Peyer's patch (tissue), 4 donors: Measurements from ENCODE around the gene NMNAT1. TPM values are rescaled to one million over a fixed set of nuclear protein-coding genes. Genes with fewer than 3 reads are reported as not detected.
"Not testable (repeated sequence)": the region's sequence is repeated elsewhere in the genome, so short reads cannot be mapped to it uniquely, and the experiment has no call there.

Source experiments
- DNase-seq, 3 donors: peaks; one replicate each; pipeline ENCODE4 v3.0.0-alpha.2; 2017 to 2019
- H3K27ac ChIP-seq, 4 donors: fragments of 200-600 bp; sonication (generic); one replicate each; pipeline ENCODE4 v1.5.1; 2016 to 2019
- H3K27me3 ChIP-seq, 2 donors: fragments of 200-600 bp; sonication (generic); one replicate each; pipeline ENCODE4 v1.5.1; 2019
- H3K36me3 ChIP-seq, 3 donors: fragments of 200-600 bp; sonication (generic); one replicate each; pipeline ENCODE4 v1.5.1; 2016 to 2019
- H3K4me1 ChIP-seq, 4 donors: fragments of 200-600 bp; sonication (generic); one replicate each; pipeline ENCODE4 v1.5.1; 2016 to 2019
- H3K4me3 ChIP-seq, 4 donors: fragments of 200-600 bp; sonication (generic); 1 replicate in 3 of 4; 2 replicates in 1 of 4; pipeline ENCODE4 v1.5.1; 2016 to 2019; ENCODE audit warnings: mild to moderate bottlenecking in 1 of 4
- H3K9me3 ChIP-seq, 4 donors: fragments of 200-600 bp; sonication (generic); one replicate each; pipeline ENCODE4 v1.5.1; 2016 to 2019; ENCODE audit warnings: mild to moderate bottlenecking in 1 of 4
- CTCF ChIP-seq, 6 experiments: fragments of 450-650 bp in 4 of 6; fragments of 200-600 bp in 2 of 6; sonication (generic) in 1 of 6; IDR thresholded peaks; one replicate each; pipeline ENCODE4 v1.5.1; 2017 to 2019; ENCODE audit warnings: antibody characterized with exemption in 6 of 6, mild to moderate bottlenecking in 3 of 6, moderate library complexity in 1 of 6
- POLR2A ChIP-seq, 2 donors: fragments of 450-650 bp; IDR thresholded peaks; one replicate each; pipeline ENCODE4 v1.5.1; 2017; ENCODE audit warnings: antibody characterized with exemption in 2 of 2, mild to moderate bottlenecking in 2 of 2, moderate library complexity in 2 of 2
- total RNA-seq, 4 donors: library from RNA; depleted of rRNA; stranded (reverse); fragments of >200 nt; gene quantifications; one replicate each; pipeline ENCODE4 v1.1.0, GENCODE V29; 2016

The NMNAT1 gene
- total RNA-seq, 4 donors from 2014 or later: 5.8 to 27.9 (median 18.8) TPM

DNA sequence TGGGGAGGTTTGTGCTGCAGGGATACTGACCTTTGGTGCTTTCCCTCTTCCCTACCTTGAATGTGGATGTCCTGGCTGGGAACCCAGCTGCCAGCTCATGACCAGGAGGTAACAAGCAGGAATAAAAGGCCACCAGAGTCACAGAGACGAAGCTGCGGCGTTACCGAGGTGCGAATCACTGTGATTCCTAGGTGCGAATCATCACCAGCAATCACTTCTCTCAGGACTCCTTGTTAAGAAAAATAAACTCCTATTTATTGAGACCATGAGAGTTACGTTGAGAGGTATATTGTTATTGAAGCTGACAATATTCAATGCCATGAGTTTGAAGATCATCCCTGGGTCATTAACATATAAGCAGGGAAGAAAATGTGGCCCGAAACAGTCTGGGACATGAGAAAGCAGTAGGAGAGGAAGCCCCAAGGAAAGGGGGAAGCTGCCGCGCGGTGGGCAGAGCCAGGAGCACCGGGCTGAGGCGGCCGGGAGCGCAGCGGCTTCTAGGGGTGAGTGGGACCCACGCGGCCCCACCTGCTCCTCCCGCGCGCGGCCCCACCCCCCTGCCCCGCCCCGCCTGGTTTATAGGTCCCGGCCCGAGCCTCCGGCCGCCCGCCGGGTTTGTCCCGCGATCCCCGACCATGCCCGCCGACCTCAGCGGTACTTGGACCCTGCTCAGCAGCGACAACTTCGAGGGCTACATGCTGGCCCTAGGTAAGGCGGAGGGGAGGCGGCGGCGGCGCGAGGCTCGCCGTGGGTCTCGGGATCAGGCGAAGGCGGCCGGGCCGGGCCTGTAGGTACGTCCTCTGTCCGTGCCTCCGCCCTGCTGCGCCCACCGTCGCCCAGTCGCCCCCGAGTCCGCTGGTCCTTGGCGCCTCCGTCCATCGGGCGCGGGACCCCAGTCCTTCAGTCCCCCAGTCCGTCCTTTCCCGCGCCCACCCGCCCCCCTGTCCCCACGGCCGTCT lies 53.6 kb downstream of the NMNAT1 start, which contains the start of gene RBP7:
RBP7 (plus strand) TSS at position 605 of the 959 bp plus-strand sequence; CDS start at position 636, 31 bp downstream.
- Histone ChIP-seq H3K27ac (peak within 1 kb of the TSS in 1 of 4 donors; percentile 9), H3K4me3 (peak within 1 kb of the TSS; percentile 28 to 63 (median 52))

DNA sequence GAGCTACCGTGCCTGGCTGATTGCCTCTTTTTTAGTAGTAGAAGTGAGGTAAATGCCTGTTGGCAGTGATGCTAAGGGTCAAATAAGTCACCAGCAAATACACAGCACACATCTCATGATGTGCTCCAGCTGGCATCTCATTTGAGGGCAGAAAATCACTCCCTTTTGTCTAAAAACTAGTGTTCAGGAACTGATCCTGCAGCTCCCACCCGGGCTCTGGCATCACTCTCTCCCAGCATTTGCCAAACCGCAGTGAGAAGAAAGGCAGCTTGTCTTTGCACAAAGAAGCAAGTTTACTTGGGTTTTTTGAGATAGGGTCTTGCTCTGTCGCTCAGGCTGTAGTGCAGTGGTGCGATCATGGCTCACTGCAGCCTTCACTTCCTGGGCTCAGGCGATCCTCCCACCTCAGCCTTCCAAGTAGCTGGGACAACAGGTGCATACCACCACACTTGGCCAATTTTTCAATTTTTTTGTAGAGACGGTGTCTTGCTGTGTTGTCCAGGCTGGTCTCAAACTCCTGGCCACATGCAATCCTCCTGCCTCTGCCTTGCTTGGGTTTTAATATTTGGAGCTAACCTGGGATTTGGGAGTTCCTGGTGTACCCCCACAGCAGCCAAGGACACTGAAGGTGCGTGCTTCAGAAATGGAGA lies 57.9 kb downstream of the NMNAT1 start:
- no peak for DNase-seq
- Histone ChIP-seq H3K4me1 (peaks cover 0 to 15% (median 7%) of the 10 kb centered on the region in 4 donors), H3K27ac (no peak overlapping the region), H3K4me3 (no peak overlapping the region), H3K36me3 (no peaks in the 10 kb centered on the region), H3K27me3 (peaks cover 0 to 14% of the 10 kb centered on the region in 2 donors), H3K9me3 (no peaks in the 10 kb centered on the region)
- TF ChIP-seq POLR2A (IDR thresholded peaks at IDR 0.05): no peak
- no peak for TF ChIP-seq CTCF (IDR thresholded peaks at IDR 0.05)

More for the DNA sequence above, 53.6 kb downstream of the NMNAT1 start, which contains the start of gene RBP7:
- peak in 2 of 3 donors; percentile 50 to 56 for DNase-seq
- H3K36me3 ChIP-seq: no peaks in the 10 kb centered on the region
- H3K4me1 ChIP-seq: peaks cover 0 to 15% (median 7%) of the 10 kb centered on the region in 4 donors
- no peaks in the 10 kb centered on the region for H3K9me3 ChIP-seq
- peaks cover 0 to 14% of the 10 kb centered on the region in 2 donors for H3K27me3 ChIP-seq
- TF ChIP-seq POLR2A (IDR thresholded peaks at IDR 0.05): no peak
- TF ChIP-seq CTCF (IDR thresholded peaks at IDR 0.05): no peak

- DNase-seq, H3K27ac ChIP-seq, H3K4me3 ChIP-seq: not testable (repeated sequence)
These were observed 62.0 kb downstream of the NMNAT1 start for GRCh38 chr1:10005248-10005647.

DNA sequence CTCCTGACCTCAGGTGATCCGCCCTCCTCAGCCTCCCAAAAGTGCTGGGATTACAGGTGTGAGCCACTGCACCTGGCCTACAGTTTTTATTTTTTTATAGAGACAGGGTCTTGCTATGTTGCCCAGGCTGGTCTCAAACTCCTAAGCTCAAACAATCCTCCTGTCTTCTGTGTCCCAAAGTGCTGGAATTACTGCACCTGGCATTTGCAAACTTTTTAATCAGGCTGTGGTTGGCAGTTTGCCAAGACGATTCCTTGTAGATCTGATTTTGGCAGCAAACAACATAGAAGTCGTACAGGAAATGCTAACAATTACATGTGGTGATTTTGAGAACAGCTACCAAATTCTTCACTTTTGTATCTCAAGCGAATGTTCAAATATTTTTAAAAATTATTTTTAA lies 63.9 kb downstream of the NMNAT1 start:
- H3K36me3 ChIP-seq: no peaks in the 10 kb centered on the region
- TF ChIP-seq POLR2A (IDR thresholded peaks at IDR 0.05) (no peak), CTCF (IDR thresholded peaks at IDR 0.05) (no peak)
- no peaks in the 10 kb centered on the region for H3K27me3 ChIP-seq
- H3K9me3 ChIP-seq: no peaks in the 10 kb centered on the region
- H3K27ac ChIP-seq: no peak overlapping the region
- no peak for DNase-seq
- no peaks in the 10 kb centered on the region for H3K4me1 ChIP-seq
- no peak overlapping the region for H3K4me3 ChIP-seq

More at GRCh38 chr1:10005248-10005647, 62.0 kb downstream of the NMNAT1 start:
- not testable (repeated sequence) for H3K4me1 ChIP-seq, H3K27me3 ChIP-seq, H3K9me3 ChIP-seq, H3K36me3 ChIP-seq

- H3K36me3 ChIP-seq: no peaks in the 10 kb centered on the region
- H3K9me3 ChIP-seq: no peaks in the 10 kb centered on the region
- TF ChIP-seq POLR2A (IDR thresholded peaks at IDR 0.05): no peak
- no peak for TF ChIP-seq CTCF (IDR thresholded peaks at IDR 0.05)
- H3K27me3 ChIP-seq: no peaks in the 10 kb centered on the region
- no peaks in the 10 kb centered on the region for H3K4me1 ChIP-seq
- no peak overlapping the region for H3K4me3 ChIP-seq
- no peak overlapping the region for H3K27ac ChIP-seq
- no peak for DNase-seq
These were observed 70.7 kb downstream of the NMNAT1 start for GRCh38 chr1:10014016-10014415.

DNA sequence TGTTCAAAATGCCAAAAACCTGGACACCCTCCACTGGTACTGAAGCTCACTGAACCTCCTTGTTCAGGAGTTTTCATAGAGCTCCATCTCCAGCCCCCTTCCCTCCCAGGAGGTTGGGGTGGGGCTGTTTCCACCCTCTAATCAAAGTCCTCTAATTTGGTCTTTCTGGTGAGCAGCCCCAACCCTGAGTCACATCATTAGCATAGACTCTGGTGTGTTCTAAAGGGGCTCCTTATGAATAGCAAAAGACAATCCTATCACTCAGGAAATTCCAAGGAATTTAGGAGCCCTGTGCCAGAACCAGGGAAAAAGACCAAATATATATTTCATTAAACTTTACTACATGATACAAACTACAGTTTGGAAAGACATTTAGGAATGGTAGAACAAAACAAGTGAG lies 76.3 kb downstream of the NMNAT1 start:
- no peaks in the 10 kb centered on the region for H3K9me3 ChIP-seq
- no peak overlapping the region for H3K4me3 ChIP-seq
- TF ChIP-seq CTCF (IDR thresholded peaks at IDR 0.05): no peak
- TF ChIP-seq POLR2A (IDR thresholded peaks at IDR 0.05): no peak
- no peak for DNase-seq
- no peaks in the 10 kb centered on the region for H3K36me3 ChIP-seq
- no peaks in the 10 kb centered on the region for H3K27me3 ChIP-seq
- H3K27ac ChIP-seq: no peak overlapping the region
- no peaks in the 10 kb centered on the region for H3K4me1 ChIP-seq
